Embryonic facial prominence (tissue), 1 donor: ENCODE data around the gene NR5A1.

ENCODE experiments used
- DNase-seq: peaks from one replicate; pipeline ENCODE4 v3.0.0-alpha.2; 2016; ENCODE audit errors: extremely low spot score

NR5A1 gene

GRCh38 chr9:124506931-124507879, at the start of gene NR5A1:
TSS of gene NR5A1 (minus strand) at chr9:124507399. CDS start at chr9:124503395, 4,004 bp downstream.
- no peak for DNase-seq

- no peak for DNase-seq
Observed at GRCh38 chr9:124555043-124555442, 47.8 kb upstream of the NR5A1 start.

DNA sequence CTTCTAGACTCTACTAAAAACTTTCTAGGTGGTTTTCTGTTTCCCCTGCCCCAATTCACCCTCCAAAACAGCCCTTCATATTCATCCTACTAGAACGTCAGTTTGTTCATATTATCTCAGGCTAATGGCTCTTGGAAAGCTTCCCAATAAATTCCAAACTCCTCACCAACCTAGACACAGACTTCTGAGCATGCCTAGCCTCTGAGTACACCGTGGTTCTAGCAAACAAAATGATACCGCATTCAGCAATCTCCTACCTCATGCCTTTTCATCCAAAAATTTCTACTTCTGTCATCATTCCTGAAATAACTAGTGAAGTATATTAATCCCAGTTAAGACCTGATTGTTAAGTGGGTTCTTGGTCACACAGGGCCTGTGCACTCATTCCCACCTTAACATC, 46.5 kb upstream of the NR5A1 start:
- DNase-seq = no peak

GRCh38 chr9:124552273-124552605, 45.0 kb upstream of the NR5A1 start:
- no peak for DNase-seq

DNA sequence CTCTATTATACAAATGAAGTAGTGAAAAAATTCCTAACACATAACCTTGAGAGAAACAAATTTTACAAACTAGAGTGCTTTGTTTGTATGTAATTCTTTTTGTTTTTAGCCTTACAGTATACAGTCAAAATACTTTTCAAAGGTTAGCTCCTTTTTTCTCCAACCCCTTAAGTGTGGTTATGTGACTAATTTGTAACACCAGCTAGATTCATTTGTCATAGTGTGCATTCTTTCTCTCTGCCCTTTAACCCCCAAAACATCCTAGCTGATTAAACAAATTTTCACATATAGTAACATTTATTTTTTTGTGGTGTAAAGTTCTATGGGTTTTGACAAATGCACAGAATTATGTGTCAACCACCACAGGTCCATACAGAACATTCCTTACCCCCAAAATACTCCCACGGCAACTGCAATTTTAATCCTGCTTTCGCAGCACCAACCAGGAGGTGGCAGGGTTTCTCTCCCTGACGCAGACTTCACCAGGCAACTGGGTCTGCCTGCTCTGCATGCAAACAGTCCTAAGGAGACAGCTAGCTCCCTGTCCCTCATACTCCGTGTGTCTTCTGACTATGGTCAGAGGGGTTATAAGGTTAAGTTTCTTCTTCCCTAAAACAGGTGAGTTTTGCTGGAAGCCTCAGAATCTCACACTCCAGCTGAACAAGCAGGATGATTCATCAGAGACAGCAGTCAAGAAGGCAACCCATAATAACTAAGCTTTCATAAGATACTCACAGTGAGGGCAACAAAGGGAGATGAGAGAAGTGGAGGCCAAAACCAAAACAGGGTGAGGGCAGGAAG, 44.5 kb upstream of the NR5A1 start:
- DNase-seq = no peak

DNA sequence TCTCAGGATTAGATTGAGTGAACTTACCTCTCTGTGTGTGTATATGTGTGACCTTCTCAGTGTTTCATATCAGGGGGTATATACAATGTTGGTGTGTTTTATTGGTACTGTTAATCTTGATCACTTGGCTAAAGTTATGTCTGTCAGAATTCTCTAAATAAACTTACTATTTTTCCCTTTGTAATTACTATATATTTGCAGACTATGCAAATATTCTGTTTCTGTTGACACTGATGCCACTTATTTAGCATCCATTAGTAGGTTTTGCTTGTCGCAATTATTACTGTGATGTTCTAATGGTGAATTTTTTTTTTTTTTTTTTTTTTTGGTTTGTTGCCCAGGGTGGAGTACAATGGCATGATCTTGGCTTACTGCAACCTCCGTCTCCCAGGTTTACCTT, 42.9 kb upstream of the NR5A1 start:
- no peak for DNase-seq

DNA sequence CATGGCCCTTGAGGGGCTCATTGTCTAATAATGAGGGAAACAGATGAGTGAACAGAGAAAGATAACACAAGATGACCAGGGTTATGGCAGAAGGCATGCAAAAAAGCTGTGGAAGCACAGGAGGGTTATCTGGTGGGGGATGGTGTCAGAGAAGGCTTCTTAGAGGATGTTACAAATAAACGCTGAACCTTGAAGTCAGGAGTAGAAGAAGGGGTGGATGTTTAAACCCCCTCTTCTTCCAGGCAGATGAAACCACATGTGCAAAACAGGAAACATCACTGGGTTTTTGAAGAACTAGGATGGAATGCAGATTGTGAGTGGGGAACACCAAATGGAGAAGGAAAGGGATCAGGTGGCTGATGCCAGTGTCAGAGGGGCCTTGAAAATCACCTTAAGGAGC, 41.8 kb upstream of the NR5A1 start:
- no peak for DNase-seq

- DNase-seq = no peak
Observed at GRCh38 chr9:124544535-124544934, 37.3 kb upstream of the NR5A1 start.

DNA sequence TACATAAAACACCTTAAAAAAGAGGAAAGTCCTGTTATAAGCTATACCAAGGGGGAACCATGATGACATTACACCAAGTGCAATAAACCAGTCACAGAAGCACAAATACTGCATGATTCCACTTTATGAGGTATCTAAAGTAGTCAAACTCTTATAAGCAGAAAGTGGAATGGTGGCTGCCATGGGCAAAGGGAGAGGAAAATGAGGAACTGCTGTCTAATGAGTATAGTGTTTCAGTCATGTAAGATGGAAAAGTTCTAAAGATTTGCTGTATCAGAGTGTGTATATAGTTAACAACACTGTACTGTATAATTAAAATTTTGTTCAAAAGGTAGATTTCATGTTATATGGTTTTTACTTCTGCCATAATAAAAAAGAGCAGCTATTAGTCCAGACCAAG, 34.6 kb upstream of the NR5A1 start:
- no peak for DNase-seq

DNA sequence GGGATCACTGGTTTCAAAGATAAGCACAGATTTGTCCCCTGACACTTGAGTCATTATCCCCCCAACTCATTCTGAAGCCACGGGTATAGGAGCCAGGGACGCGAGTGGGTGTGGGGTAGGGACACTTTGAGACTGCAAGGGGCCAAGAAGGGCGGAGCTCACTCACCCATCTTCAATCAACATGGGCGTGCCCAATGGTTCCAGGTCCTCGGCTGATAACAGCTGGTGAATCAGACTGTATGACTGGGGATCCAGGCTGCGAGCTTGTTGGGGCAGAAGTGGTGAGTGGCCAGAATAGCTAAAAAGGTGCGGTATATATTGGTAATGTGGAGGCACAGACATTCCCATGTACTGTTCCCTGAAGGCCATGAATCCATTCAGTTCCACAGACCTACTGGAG, 30.7 kb upstream of the NR5A1 start:
- no peak for DNase-seq

- no peak for DNase-seq
Observed at GRCh38 chr9:124535846-124536245, 28.6 kb upstream of the NR5A1 start.

GRCh38 chr9:124532897-124533296, 25.7 kb upstream of the NR5A1 start:
- no peak for DNase-seq

DNA sequence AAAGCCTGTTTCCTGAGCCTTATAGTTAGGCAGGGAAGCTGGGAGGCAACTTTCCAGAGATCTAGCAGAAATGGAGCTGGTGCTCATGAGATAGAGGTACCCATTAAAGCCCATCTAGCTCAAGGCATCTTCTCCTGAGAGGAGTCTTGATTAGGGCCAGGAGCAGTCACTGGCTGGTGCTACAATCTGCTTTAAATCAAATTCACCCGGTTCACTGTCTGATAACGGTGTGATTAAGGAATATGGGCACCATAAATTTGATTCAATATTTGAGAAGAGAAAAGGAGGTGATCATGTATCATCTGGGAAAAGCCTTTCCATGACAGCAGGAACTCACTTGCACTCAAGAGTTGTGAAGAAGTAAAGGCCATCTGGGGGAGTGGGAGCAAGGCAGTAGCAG, 23.9 kb upstream of the NR5A1 start:
- no peak for DNase-seq

GRCh38 chr9:124530246-124530645, 23.0 kb upstream of the NR5A1 start:
- no peak for DNase-seq

GRCh38 chr9:124527781-124528180, 20.6 kb upstream of the NR5A1 start:
- no peak for DNase-seq

DNA sequence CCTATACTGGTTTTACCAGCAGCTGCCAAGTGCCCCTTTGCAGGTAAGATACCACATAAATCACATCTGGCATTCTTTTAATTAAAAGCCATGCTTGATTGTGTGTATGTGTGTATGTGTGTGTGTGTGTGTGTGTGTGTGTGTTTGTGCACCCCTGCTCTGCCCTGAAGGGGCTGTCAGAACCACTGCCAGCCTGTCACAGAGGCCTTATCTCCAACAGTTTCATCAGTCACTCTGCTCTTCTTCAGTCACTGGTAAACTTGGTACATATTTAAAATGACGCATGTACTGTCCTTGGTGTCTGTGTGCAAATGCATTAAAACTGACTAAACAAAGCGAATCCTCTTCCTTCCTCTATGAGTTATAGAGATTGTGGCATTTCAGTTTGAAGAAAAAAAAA, 19.0 kb upstream of the NR5A1 start:
- DNase-seq = no peak

DNA sequence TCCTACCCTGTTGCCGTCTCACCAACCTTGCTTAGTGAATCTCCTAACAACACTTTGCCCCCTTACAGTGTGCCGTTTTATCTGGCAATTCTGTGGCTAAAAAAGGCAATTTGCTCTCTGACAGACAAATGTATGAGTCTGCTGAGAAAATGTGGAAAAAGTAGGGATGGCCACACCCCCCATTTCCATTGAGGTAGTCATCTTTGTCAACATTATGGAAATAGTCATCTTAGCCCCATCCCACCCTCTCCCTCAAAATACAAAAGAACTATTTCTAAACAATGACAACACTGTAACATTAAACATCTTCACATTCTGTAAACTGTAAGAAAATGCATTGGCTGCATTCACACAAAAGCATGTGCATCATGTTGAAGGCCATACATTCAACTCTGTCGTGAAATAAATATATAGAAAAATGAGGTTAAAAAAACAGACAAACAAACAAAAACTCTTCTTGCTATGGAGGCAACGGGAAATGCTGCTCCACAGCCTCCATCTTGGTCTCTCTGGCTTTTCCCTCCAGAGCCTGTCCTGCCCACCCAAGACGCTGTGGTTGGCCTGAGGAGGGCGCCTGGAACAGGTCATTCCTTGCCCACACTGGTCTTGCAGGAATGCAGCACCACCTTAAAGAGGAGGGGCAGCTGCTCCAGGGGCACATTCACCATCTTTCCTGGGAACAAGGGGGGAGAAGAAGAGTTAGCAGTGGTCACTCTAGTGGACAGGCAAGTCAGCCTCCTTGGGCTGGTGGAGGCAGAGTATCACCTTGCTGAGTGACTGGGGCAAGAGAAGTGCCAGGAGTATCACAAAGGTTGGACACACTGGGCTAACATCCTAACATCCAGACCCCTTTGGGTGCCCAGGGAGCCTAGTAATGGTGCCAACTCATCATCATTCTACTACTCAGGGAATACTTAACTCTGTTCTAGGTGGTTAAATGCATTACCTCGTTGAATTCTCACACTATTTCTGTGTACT, 15.2 kb upstream of the NR5A1 start:
- no peak for DNase-seq

- DNase-seq = no peak
Observed at GRCh38 chr9:124521142-124521541, 13.9 kb upstream of the NR5A1 start.

GRCh38 chr9:124520206-124520596, 13.0 kb upstream of the NR5A1 start:
- no peak for DNase-seq

DNA sequence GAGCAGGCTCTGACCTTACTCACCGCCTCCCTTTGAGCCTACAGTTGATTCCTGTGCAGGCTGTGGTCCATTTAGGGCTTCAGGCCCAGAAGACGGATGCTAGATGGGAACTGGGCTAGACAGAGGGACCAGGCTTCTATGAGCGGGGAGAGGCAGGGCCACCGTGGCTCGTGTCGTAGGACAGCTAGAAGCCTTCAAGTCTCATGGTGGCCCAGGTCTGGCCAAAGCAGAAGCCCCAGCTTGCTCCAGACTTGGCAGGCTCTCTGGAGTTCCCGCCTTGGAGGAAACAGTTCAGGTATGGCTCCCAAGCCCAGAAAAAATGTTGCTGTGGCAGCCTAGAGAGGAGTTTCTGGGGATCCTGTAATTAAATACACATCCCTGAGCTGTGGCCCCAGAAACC, 10.9 kb upstream of the NR5A1 start:
- DNase-seq = no peak

GRCh38 chr9:124517600-124517999, 10.4 kb upstream of the NR5A1 start:
- DNase-seq = no peak

DNA sequence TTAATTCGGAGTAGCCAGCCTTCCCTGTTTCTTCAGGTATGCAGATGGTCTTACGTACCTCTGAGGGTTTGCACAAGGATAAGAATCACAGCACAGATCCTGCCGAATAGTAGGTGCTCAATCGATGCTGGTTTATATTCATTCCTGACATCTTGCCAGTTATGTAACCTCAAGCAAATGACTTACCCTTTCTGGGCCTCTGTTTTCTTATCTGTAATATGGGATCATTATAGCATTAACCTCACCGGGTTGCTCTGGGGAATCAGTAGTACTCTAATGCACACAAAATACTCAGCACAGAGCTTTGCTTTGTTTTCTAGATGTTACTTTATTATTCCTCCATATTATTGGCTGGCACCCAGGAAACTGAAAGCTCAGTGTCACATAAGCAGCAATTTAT, 7.7 kb upstream of the NR5A1 start:
- DNase-seq = no peak
